GM18502 (cell line): Measurements from ENCODE around the gene PLTP.
"Not testable (repeated sequence)": the region's sequence is repeated elsewhere in the genome, so short reads cannot be mapped to it uniquely, and the experiment has no call there.

Experiments
- ATAC-seq: cut with Tn5 transposase; IDR thresholded peaks from one replicate; pipeline ENCODE4 v1.9.1; 2021; ENCODE audit warnings: mild to moderate bottlenecking; ENCODE audit not compliant: unreplicated experiment, poor library complexity

Gene PLTP

GRCh38 chr20:45911486-45912343 is at the start of gene PLTP:
TSS of gene PLTP (minus strand) at chr20:45912155. CDS start at chr20:45911452, 703 bp downstream.
- ATAC-seq = no peak

- ATAC-seq = peak; percentile 39
Measured at GRCh38 chr20:45959956-45960630, 48.1 kb upstream of the PLTP start.

GRCh38 chr20:45959126-45959525 is 47.2 kb upstream of the PLTP start:
- ATAC-seq = no peak

GRCh38 chr20:45958593-45958992 is 46.6 kb upstream of the PLTP start:
- ATAC-seq = no peak

GRCh38 chr20:45957021-45957941 is 45.3 kb upstream of the PLTP start:
- no peak for ATAC-seq

GRCh38 chr20:45956326-45956725 is 44.4 kb upstream of the PLTP start:
- not testable (repeated sequence) for ATAC-seq

GRCh38 chr20:45953672-45954071 is 41.7 kb upstream of the PLTP start:
- no peak for ATAC-seq

- ATAC-seq = no peak
Measured at GRCh38 chr20:45952861-45953260, 40.9 kb upstream of the PLTP start.

- ATAC-seq = no peak
Measured at GRCh38 chr20:45951925-45952834, 40.2 kb upstream of the PLTP start.

GRCh38 chr20:45950330-45950646 is 38.3 kb upstream of the PLTP start:
- no peak for ATAC-seq

GRCh38 chr20:45949542-45950329 is 37.8 kb upstream of the PLTP start:
- ATAC-seq = no peak

- ATAC-seq = no peak
Measured at GRCh38 chr20:45948742-45949541, 37.0 kb upstream of the PLTP start.

- no peak for ATAC-seq
Measured at GRCh38 chr20:45948261-45948733, 36.3 kb upstream of the PLTP start.

GRCh38 chr20:45947110-45947866 is 35.3 kb upstream of the PLTP start:
- ATAC-seq = no peak

- no peak for ATAC-seq
Measured at GRCh38 chr20:45946149-45946970, 34.4 kb upstream of the PLTP start.

GRCh38 chr20:45945678-45946148 is 33.8 kb upstream of the PLTP start:
- no peak for ATAC-seq
